ENCODE results near the gene CALML3.

CALML3 gene

GRCh38 chr10:5528989-5529701 lies 4.4 kb downstream of the CALML3 start:
- no peak overlapping the region for H3K4me3 ChIP-seq (ENCODE audit: low read depth, low read length)
- no peak for DNase-seq (ENCODE audit: low read depth)
- TF ChIP-seq CTCF (IDR thresholded peaks at IDR 0.05; ENCODE audit: low read depth, low read length, missing control alignments), result no peak

GRCh38 chr10:5529702-5530411 lies 5.1 kb downstream of the CALML3 start:
- H3K4me3 ChIP-seq (ENCODE audit: low read depth, low read length), result no peak overlapping the region
- DNase-seq (ENCODE audit: low read depth), result no peak
- no peak for TF ChIP-seq CTCF (IDR thresholded peaks at IDR 0.05; ENCODE audit: low read depth, low read length, missing control alignments)

DNA sequence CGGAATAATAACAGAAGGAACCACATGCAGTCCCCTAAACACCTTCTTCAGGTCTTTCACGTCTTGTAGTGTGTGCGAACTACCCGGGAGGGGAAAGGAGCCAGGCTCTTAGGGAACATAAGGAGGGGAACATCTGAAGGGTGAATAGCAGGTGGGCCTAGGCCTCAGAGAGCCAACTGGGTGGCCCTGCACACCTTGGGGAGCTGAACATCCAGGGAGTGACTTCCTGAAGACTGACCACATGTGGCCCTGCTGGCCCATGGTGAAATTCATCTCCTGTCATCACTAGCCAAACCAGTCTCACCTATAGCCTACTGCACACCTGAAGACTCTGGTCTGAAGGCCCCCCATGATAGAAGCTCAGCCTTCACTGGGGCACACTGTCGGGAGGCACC lies 5.6 kb downstream of the CALML3 start:
- DNase-seq (ENCODE audit: low read depth), result no peak
- TF ChIP-seq CTCF (IDR thresholded peaks at IDR 0.05; ENCODE audit: low read depth, low read length, missing control alignments), result no peak
- no peak overlapping the region for H3K4me3 ChIP-seq (ENCODE audit: low read depth, low read length)

GRCh38 chr10:5530846-5531557 lies 6.2 kb downstream of the CALML3 start:
- no peak overlapping the region for H3K4me3 ChIP-seq (ENCODE audit: low read depth, low read length)
- no peak for TF ChIP-seq CTCF (IDR thresholded peaks at IDR 0.05; ENCODE audit: low read depth, low read length, missing control alignments)
- no peak for DNase-seq (ENCODE audit: low read depth)

DNA sequence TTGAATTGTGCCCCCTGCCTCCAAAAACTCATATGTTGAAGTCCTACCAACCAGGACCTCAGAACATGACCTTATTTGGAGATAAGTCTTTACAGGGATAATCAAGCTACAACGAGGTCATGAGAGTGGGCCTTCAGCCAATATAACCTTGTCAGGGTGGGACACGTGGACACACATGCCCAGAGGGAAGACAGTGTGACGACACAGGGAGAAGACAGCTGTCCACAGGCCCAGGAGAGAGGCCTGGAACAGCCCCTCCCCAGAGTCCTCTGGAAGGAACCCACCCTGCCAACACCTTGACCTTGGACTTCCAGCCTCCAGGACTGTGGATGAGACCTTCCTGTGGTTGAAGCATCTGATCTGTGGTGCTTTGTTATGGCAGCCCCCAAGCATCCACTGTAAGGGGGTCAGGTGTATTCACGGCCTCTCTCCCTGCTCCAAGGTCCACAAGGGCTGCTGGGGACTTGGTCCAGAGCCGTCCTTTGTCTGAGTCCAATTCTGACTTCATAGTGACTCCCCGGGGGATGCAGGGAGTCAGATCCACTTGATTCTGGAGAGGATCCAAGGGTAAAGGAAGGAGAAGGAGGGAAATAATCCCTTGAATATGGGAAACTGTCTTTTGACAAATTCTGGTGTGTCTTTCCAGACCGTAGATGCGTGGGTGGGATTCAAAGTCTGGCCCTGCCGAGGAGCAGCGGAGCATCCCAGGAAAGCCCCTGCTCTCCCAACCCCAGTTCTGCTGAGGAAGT lies 7.0 kb downstream of the CALML3 start:
- DNase-seq (ENCODE audit: low read depth), result no peak
- no peak for TF ChIP-seq CTCF (IDR thresholded peaks at IDR 0.05; ENCODE audit: low read depth, low read length, missing control alignments)
- H3K4me3 ChIP-seq (ENCODE audit: low read depth, low read length), result no peak overlapping the region

- no peak overlapping the region for H3K4me3 ChIP-seq (ENCODE audit: low read depth, low read length)
- no peak for DNase-seq (ENCODE audit: low read depth)
- TF ChIP-seq CTCF (IDR thresholded peaks at IDR 0.05; ENCODE audit: low read depth, low read length, missing control alignments), result no peak
Observed at GRCh38 chr10:5532307-5532605, 7.5 kb downstream of the CALML3 start.
